DMS114 treated with DMSO at 0.1 percent for 48 hours (cell line): ENCODE results near the gene HES2.
"Not testable (repeated sequence)": the region's sequence is repeated elsewhere in the genome, so short reads cannot be mapped to it uniquely, and the experiment has no call there.

Experiments
- DNase-seq: peaks from one replicate; lab custom pipeline; 2025; ENCODE audit not compliant: unreplicated experiment; lab: John Stamatoyannopoulos, UW

The HES2 gene

GRCh38 chr1:6437012-6437700, 17.4 kb upstream of the HES2 start:
- DNase-seq = not testable (repeated sequence)

- not testable (repeated sequence) for DNase-seq
These were observed 16.6 kb upstream of the HES2 start for GRCh38 chr1:6436277-6436676.

GRCh38 chr1:6435547-6435946, 15.8 kb upstream of the HES2 start:
- DNase-seq = no peak

- no peak for DNase-seq
These were observed 15.4 kb upstream of the HES2 start for GRCh38 chr1:6435129-6435528.

GRCh38 chr1:6434186-6434585, 14.5 kb upstream of the HES2 start:
- DNase-seq = no peak

GRCh38 chr1:6431645-6432579, 12.2 kb upstream of the HES2 start:
- DNase-seq = not testable (repeated sequence)

- not testable (repeated sequence) for DNase-seq
These were observed 10.1 kb upstream of the HES2 start for GRCh38 chr1:6429660-6430411.

- DNase-seq = not testable (repeated sequence)
These were observed 8.7 kb upstream of the HES2 start for GRCh38 chr1:6428453-6428852.

- no peak for DNase-seq
These were observed 8.0 kb upstream of the HES2 start for GRCh38 chr1:6427441-6428390.

GRCh38 chr1:6426972-6427350, 7.2 kb upstream of the HES2 start:
- DNase-seq = no peak

- no peak for DNase-seq
These were observed 6.7 kb upstream of the HES2 start for GRCh38 chr1:6426277-6426971.

- no peak for DNase-seq
These were observed 5.9 kb upstream of the HES2 start for GRCh38 chr1:6425658-6426057.

- no peak for DNase-seq
These were observed 5.2 kb upstream of the HES2 start, which contains the start of gene ESPN for GRCh38 chr1:6424619-6425593. Gene ESPN, plus strand, starts transcription at chr1:6424776. Its CDS starts 180 bp downstream, at chr1:6424956.

GRCh38 chr1:6424000-6424565, 4.4 kb upstream of the HES2 start:
- no peak for DNase-seq

GRCh38 chr1:6423321-6423999, 3.7 kb upstream of the HES2 start:
- DNase-seq = no peak

- DNase-seq = no peak
These were observed 1.5 kb upstream of the HES2 start for GRCh38 chr1:6421266-6421665.

- no peak for DNase-seq
These were observed 829 bp upstream of the HES2 start for GRCh38 chr1:6420454-6421042.
